Right lobe of liver (tissue), 6 donors: ENCODE data around the gene GUCY2D. TPM values are rescaled to one million over a fixed set of nuclear protein-coding genes. Genes with fewer than 3 reads are reported as not detected.

ENCODE experiments used
- ATAC-seq, 4 donors: fragments of 200-7000 bp; cut with Tn5 transposase; one replicate each; pipeline ENCODE4 v1.9.1; 2020; ENCODE audit warnings: mild to moderate bottlenecking in 4 of 4, moderate library complexity in 4 of 4
- DNase-seq, 3 donors: peaks; one replicate each; pipeline ENCODE4 v3.0.0-alpha.2; 2020
- H3K27ac ChIP-seq, 3 donors: fragments of 200-600 bp; one replicate each; pipeline ENCODE4 v1.8.0; 2022
- H3K27me3 ChIP-seq, 2 donors: fragments of 200-600 bp; one replicate each; pipeline ENCODE4 v1.8.0; 2022
- H3K36me3 ChIP-seq, 4 donors: fragments of 200-600 bp; sonication (generic) in 1 of 4; one replicate each; pipeline versions ENCODE4 v1.5.1 to v1.8.0; 2017 to 2022; ENCODE audit warnings: control low read depth in 1 of 4
- H3K4me1 ChIP-seq, 4 donors: fragments of 200-600 bp; sonication (generic) in 1 of 4; one replicate each; pipeline versions ENCODE4 v1.5.1 to v1.8.0; 2017 to 2022; ENCODE audit warnings: control low read depth in 1 of 4
- H3K4me3 ChIP-seq, 3 donors: fragments of 200-600 bp; one replicate each; pipeline ENCODE4 v1.8.0; 2022
- H3K9me3 ChIP-seq, 4 donors: fragments of 200-600 bp; sonication (generic) in 1 of 4; one replicate each; pipeline versions ENCODE4 v1.5.1 to v1.8.0; 2017 to 2022; ENCODE audit warnings: control low read depth in 1 of 4
- POLR2A ChIP-seq: fragments of 450-650 bp; IDR thresholded peaks from one replicate; pipeline ENCODE4 v1.6.1; 2017; ENCODE audit warnings: antibody characterized with exemption, mild to moderate bottlenecking
- WGBS: methylation state at CpG from one replicate; pipeline ENCODE4 v1.1.6; 2018; ENCODE audit warnings: low coverage, low lambda C conversion rate; ENCODE audit not compliant: insufficient coverage; ENCODE audit errors: missing lambda C conversion rate; 5-methylcytosine and 5-hydroxymethylcytosine counted together
- intact Hi-C, 2 donors: fragments of 100-400 bp; cut with DNase I; formaldehyde crosslinking; loops; one replicate each; pipeline versions ENCODE4 v1.11.2 to v1.14.1; 2022
- total RNA-seq, 6 experiments: library from RNA; depleted of rRNA in 2 of 6; stranded (reverse); fragments of >200 nt in 2 of 6; fragmentation: NEBNext Ultra II Directional in 3 of 6; extraction: Animal tissue kit (Norgen Biotek cat#: 25700) in 3 of 6; gene quantifications; one replicate each; pipeline versions ENCODE4 v1.1.0 to v1.2.4, GENCODE V29; 2016 to 2023
- TF ChIP-seq, protein P1 (sequence below), 4 donors: fragments of 200-600 bp in 3 of 4; fragments of 450-650 bp in 1 of 4; IDR thresholded peaks; one replicate each; pipeline versions ENCODE4 v1.5.1 to v1.8.0; 2016 to 2022; ENCODE audit warnings: antibody characterized with exemption in 4 of 4, mild to moderate bottlenecking in 2 of 4
- donor health status: DM: no; HTN: yes; CAD: no.
- donor health status: DM: no; HTN: no; CAD: no.
- donor health status: DM: no; HTN: no; CAD: no.
- donor health status: DM: no; HTN: yes; CAD: no.
- donor health status: DM: no; HTN: yes; CAD: no.

GUCY2D gene
- total RNA-seq, 6 experiments from 2014 or later = 0.33 TPM; not detected in 5

DNA sequence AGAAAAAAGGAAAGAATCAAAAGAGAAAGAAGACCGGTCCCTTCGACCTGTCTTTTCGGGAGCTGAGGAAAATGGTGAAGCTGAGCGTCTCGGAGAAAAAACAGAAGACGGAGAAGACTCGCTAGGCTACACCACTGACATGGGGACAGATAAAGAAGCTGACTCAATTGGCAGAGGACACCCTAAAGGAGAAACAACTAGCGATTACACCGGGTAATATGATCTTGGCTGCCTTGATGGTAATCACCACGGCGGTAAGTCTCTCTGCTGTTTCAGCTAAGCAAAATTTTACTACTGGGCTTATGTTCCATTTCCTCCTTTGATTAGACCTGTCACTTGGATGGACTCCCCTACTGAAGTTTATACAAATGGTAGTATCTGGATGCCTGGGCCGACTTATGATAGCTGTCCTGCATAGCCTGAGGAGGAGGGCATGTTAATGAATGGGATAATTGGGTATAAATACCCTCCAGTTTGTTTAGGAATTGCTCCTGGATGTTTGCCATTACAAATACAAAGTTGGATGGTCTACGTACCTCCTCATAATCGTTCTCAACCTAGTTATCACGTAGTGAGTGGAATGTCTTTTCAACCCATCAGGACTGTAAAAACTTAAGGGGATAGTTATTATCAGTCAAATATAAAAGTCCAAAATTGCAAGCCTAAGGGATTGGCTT, 60.5 kb downstream of the GUCY2D start:
- intact Hi-C loops = loop anchor here in 1 of 2 donors (10.0 kb wide), 1 partner anchor 52 kb away; the partner anchor contains the start of gene ALOXE3
- peaks cover 0 to 21% (median 2%) of the 10 kb centered on the region in 4 donors for H3K4me1 ChIP-seq
- TF ChIP-seq, protein P1, sequence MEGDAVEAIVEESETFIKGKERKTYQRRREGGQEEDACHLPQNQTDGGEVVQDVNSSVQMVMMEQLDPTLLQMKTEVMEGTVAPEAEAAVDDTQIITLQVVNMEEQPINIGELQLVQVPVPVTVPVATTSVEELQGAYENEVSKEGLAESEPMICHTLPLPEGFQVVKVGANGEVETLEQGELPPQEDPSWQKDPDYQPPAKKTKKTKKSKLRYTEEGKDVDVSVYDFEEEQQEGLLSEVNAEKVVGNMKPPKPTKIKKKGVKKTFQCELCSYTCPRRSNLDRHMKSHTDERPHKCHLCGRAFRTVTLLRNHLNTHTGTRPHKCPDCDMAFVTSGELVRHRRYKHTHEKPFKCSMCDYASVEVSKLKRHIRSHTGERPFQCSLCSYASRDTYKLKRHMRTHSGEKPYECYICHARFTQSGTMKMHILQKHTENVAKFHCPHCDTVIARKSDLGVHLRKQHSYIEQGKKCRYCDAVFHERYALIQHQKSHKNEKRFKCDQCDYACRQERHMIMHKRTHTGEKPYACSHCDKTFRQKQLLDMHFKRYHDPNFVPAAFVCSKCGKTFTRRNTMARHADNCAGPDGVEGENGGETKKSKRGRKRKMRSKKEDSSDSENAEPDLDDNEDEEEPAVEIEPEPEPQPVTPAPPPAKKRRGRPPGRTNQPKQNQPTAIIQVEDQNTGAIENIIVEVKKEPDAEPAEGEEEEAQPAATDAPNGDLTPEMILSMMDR (IDR thresholded peaks at IDR 0.05) = no peak
- TF ChIP-seq POLR2A = no peak
- H3K27ac ChIP-seq = no peak overlapping the region
- H3K4me3 ChIP-seq = no peak overlapping the region
- peaks cover 0 to 3% (median 0%) of the 10 kb centered on the region in 4 donors for H3K9me3 ChIP-seq
- ATAC-seq (no peak), DNase-seq (no peak)
- no peaks in the 10 kb centered on the region for H3K36me3 ChIP-seq
- 26% methylated on average over 15 of the region's 15 CpGs for WGBS
- peaks cover 0 to 17% of the 10 kb centered on the region in 2 donors for H3K27me3 ChIP-seq

DNA sequence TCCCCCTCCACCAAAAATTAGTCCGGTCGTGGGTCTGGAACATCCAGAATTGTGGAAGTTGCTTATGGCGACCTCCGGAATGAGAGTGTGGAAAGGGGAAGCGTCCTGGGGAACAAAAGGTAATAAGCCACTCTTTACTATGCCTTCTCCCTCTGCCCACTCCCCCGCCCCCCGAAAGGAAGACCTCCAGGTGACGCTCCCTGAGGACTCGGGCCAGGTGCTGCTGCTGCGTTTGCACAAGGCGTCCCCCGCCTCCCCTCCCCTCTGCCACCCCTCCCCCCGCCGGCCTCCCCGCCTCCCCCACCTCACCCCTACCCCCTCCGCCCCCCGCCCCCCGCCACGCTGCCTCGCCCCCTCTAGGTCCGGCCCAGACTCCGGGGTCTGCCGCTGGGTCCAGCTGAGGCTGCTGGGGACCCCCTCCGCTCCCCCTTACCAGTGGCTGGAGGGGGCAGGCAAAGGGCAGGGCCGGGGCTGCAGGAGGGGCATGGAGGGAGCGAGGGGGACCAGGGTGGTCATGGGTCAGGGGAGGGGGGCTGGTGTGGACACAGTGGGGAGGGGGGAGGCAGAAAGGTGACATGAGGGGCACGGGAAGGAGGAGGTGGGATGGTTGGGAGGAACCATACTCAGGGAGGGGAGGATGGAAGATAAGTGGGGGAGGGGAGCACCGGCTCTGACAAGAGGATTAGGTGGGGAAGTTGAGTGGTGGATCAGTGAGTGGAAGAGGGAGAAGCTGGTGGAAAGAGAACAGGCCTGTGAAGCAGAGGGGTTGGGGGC, 61.5 kb downstream of the GUCY2D start:
- Histone ChIP-seq H3K4me3 (no peak overlapping the region), H3K36me3 (no peaks in the 10 kb centered on the region), H3K4me1 (peaks cover 0 to 11% (median 2%) of the 10 kb centered on the region in 4 donors), H3K9me3 (peaks cover 0 to 3% (median 0%) of the 10 kb centered on the region in 4 donors), H3K27ac (no peak overlapping the region), H3K27me3 (peaks cover 0 to 17% of the 10 kb centered on the region in 2 donors)
- ATAC-seq (no peak), DNase-seq (peak in 2 of 3 donors; percentile 11 to 41)
- intact Hi-C loops = loop anchor here in 1 of 2 donors (10.0 kb wide), 1 partner anchor 51 kb away; the partner anchor contains the start of gene ALOXE3
- WGBS = 14% methylated on average over 20 of the region's 28 CpGs
- TF ChIP-seq, protein P1 (IDR thresholded peaks at IDR 0.05) = no peak
- no peak for TF ChIP-seq POLR2A

DNA sequence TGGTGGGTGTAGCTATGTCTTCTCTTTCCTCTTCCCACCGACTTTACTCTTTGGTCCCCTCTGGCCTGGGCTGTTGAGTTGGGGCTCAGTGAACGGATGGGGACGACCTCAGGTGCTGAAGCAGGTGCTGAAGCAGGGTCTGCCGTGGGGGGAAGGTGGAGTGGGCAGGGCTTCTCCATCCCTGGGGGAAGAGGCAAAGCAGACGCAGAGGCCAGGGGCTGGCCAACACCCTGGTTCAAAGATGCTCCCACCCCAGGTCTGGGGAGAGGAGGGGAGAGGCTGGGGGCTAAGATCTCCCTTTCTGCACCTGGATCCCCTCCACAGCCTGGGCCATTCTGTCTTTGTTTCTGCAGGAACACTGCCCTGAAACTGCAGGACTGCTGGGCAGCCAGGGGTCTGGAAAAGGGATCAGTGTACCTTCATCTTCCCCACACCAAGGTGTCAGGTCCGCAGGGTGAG, 62.2 kb downstream of the GUCY2D start:
- H3K4me1 ChIP-seq = peaks cover 0 to 4% (median 0%) of the 10 kb centered on the region in 4 donors
- H3K27me3 ChIP-seq = peaks cover 0 to 22% of the 10 kb centered on the region in 2 donors
- DNase-seq (peak in 1 of 3 donors; percentile 21), ATAC-seq (no peak)
- H3K27ac ChIP-seq = no peak overlapping the region
- intact Hi-C loops = loop anchor here in 1 of 2 donors (10.0 kb wide), 1 partner anchor 50 kb away; the partner anchor contains the start of gene ALOXE3
- peaks cover 0 to 2% (median 0%) of the 10 kb centered on the region in 4 donors for H3K9me3 ChIP-seq
- TF ChIP-seq, protein P1 (IDR thresholded peaks at IDR 0.05) = no peak
- no peak for TF ChIP-seq POLR2A
- 21% methylated on average over 3 of the region's 6 CpGs for WGBS
- H3K4me3 ChIP-seq = no peak overlapping the region
- no peaks in the 10 kb centered on the region for H3K36me3 ChIP-seq

DNA sequence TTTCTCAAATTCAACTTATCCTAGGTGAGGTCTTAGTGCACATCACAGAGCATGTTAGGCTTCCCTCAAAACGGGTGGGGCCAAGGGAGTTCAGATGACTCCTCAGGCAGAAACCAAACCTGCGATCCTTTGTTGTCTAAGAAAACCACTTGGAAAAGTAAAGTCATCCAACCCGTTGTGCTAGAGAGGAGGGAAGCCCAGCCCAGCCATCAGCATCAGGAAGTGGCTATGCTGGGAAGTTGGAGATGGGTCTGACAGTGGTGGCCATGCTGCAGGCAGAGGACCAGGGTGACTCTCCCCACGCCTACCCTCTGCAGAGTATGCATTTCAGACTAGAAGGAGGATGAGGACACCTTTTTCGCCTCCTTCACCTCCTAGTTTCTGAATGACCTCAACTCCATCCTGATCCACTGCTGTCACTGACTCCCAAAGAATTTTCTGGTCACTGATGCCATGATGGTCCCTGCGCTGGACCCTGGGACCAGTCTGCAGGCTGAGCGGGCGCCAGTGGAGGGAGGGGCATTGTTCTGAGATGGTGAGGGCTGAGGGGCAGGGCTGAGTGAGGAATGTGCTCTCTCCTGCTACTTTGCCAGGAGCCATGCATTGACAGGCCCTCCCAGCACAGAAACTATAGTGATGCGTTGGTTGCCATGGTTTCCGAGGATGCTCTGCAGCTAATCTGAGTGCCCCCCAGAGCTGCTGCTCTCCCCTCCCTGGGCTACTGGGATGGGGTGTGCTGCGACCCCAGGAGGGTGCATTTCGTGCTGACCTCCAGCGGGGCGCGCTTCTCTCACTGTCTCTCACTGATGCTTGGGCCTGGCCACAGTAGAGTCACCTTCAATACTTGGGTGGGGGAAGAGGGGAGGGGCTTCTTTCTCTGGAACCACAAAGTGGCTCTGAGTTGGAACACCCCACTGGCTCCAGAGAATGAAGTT, 64.7 kb downstream of the GUCY2D start:
- DNase-seq = peak in 1 of 3 donors; percentile 14
- H3K4me3 ChIP-seq = no peak overlapping the region
- H3K9me3 ChIP-seq = no peaks in the 10 kb centered on the region
- no peak for ATAC-seq
- WGBS = 28% methylated on average over 6 of the region's 15 CpGs
- intact Hi-C loops = loop anchor here in 1 of 2 donors (10.0 kb wide), 1 partner anchor 48 kb away; the partner anchor contains the start of gene ALOXE3
- TF ChIP-seq, protein P1 (IDR thresholded peaks at IDR 0.05) = no peak
- TF ChIP-seq POLR2A = no peak
- H3K27ac ChIP-seq = no peak overlapping the region
- peaks cover 0 to 30% of the 10 kb centered on the region in 2 donors for H3K27me3 ChIP-seq
- H3K4me1 ChIP-seq = no peaks in the 10 kb centered on the region
- H3K36me3 ChIP-seq = no peaks in the 10 kb centered on the region
